ENCODE results near the gene CAGE1. TPM values are rescaled to one million over a fixed set of nuclear protein-coding genes. Genes with fewer than 3 reads are reported as not detected.
"Not testable (repeated sequence)": the region's sequence is repeated elsewhere in the genome, so short reads cannot be mapped to it uniquely, and the experiment has no call there.

CAGE1 gene
- polyA plus RNA-seq, 10 donors, result 0.12 to 0.20 (median 0.13) TPM; not detected in 6

- DNase-seq, result not testable (repeated sequence)
These were observed 50.4 kb downstream of the CAGE1 start for GRCh38 chr6:7339007-7339732.

- no peak for DNase-seq
These were observed 51.5 kb downstream of the CAGE1 start for GRCh38 chr6:7338031-7338430.

- DNase-seq, result no peak
These were observed 54.0 kb downstream of the CAGE1 start for GRCh38 chr6:7335519-7335918.

- no peak for DNase-seq
These were observed 54.9 kb downstream of the CAGE1 start for GRCh38 chr6:7334685-7335084.

GRCh38 chr6:7332090-7332745, 57.3 kb downstream of the CAGE1 start:
- no peak for DNase-seq

GRCh38 chr6:7331452-7331851, 58.1 kb downstream of the CAGE1 start:
- DNase-seq, result no peak

GRCh38 chr6:7328243-7328642, 61.3 kb downstream of the CAGE1 start:
- no peak for DNase-seq

GRCh38 chr6:7325750-7326149, 63.8 kb downstream of the CAGE1 start:
- no peak for DNase-seq

- peak in 2 of 3 donors; percentile 16 to 45 for DNase-seq
These were observed 65.0 kb downstream of the CAGE1 start for GRCh38 chr6:7324520-7324919.

GRCh38 chr6:7323074-7323473, 66.5 kb downstream of the CAGE1 start:
- no peak for DNase-seq

- DNase-seq, result not testable (repeated sequence)
These were observed 67.7 kb downstream of the CAGE1 start for GRCh38 chr6:7321866-7322265.

GRCh38 chr6:7319406-7319805, 70.1 kb downstream of the CAGE1 start:
- not testable (repeated sequence) for DNase-seq

- no peak for DNase-seq
These were observed 72.0 kb downstream of the CAGE1 start for GRCh38 chr6:7317538-7317937.

GRCh38 chr6:7316658-7317533, 72.6 kb downstream of the CAGE1 start:
- no peak for DNase-seq

GRCh38 chr6:7315948-7316365, 73.6 kb downstream of the CAGE1 start:
- DNase-seq, result no peak

GRCh38 chr6:7315087-7315947, 74.2 kb downstream of the CAGE1 start:
- DNase-seq, result not testable (repeated sequence)

GRCh38 chr6:7314414-7314813, 75.1 kb downstream of the CAGE1 start:
- DNase-seq, result no peak

GRCh38 chr6:7313505-7314165, 75.9 kb downstream of the CAGE1 start:
- no peak for DNase-seq

- DNase-seq, result peak; percentile 98 to 99 (median 99)
These were observed 76.7 kb downstream of the CAGE1 start, which contains the start of gene SSR1 for GRCh38 chr6:7312616-7313504. Gene SSR1 (minus strand): TSS chr6:7313199. CDS start chr6:7313120, 79 bp downstream.

Data from muscle of back (tissue), 11 donors.